Glutamatergic neuron (in vitro differentiated cells): ENCODE data around the gene SERGEF. TPM values are rescaled to one million over a fixed set of nuclear protein-coding genes. Genes with fewer than 3 reads are reported as not detected.

Source experiments
- DNase-seq: peaks from one replicate; pipeline ENCODE4 v3.0.0; 2022
- H3K27ac Mint-ChIP-seq: one replicate; pipeline ENCODE4 v1.8.0; 2020; ENCODE audit warnings: mild to moderate bottlenecking, mixed read lengths, inconsistent platforms; ENCODE audit not compliant: unreplicated experiment
- H3K27me3 Mint-ChIP-seq: one replicate; pipeline ENCODE4 v1.8.0; 2020; ENCODE audit warnings: mild to moderate bottlenecking, moderate library complexity, mixed read lengths, inconsistent platforms; ENCODE audit not compliant: unreplicated experiment
- H3K36me3 Mint-ChIP-seq: one replicate; pipeline ENCODE4 v1.8.0; 2020; ENCODE audit warnings: mild to moderate bottlenecking, mixed read lengths, inconsistent platforms; ENCODE audit not compliant: unreplicated experiment
- H3K4me1 Mint-ChIP-seq: one replicate; pipeline ENCODE4 v1.8.0; 2020; ENCODE audit warnings: mild to moderate bottlenecking, low read depth, mixed read lengths, inconsistent platforms; ENCODE audit not compliant: unreplicated experiment
- H3K4me3 Mint-ChIP-seq: one replicate; pipeline ENCODE4 v1.8.0; 2020; ENCODE audit warnings: mild to moderate bottlenecking, mixed read lengths, inconsistent platforms; ENCODE audit not compliant: unreplicated experiment
- H3K9me3 Mint-ChIP-seq: one replicate; pipeline ENCODE4 v1.8.0; 2020; ENCODE audit warnings: mild to moderate bottlenecking, moderate library complexity, mixed read lengths, inconsistent platforms; ENCODE audit not compliant: unreplicated experiment
- CTCF ChIP-seq: fragments of 200-600 bp; sonication (generic); IDR thresholded peaks from one replicate; pipeline ENCODE4 v1.5.0; 2021; ENCODE audit not compliant: partially characterized antibody, unreplicated experiment
- total RNA-seq: library from RNA; stranded (reverse); fragmentation: NEBNext Ultra II Directional; extraction: Animal tissue kit (Norgen Biotek cat#: 25700); gene quantifications from one replicate; pipeline ENCODE4 v1.2.1, GENCODE V29; 2021; ENCODE audit not compliant: unreplicated experiment

Gene SERGEF
- total RNA-seq, 1 donor from 2014 or later: 42.5 TPM

- no peak for DNase-seq
- H3K4me1 Mint-ChIP-seq: peaks cover 25% of the 10 kb centered on the region
- H3K27ac Mint-ChIP-seq: no peak overlapping the region
- no peaks in the 10 kb centered on the region for H3K36me3 Mint-ChIP-seq
- no peak for TF ChIP-seq CTCF
- no peaks in the 10 kb centered on the region for H3K9me3 Mint-ChIP-seq
- H3K4me3 Mint-ChIP-seq: no peak overlapping the region
- peaks cover 2% of the 10 kb centered on the region for H3K27me3 Mint-ChIP-seq
Observed at GRCh38 chr11:17814546-17814945, 198.3 kb downstream of the SERGEF start.

GRCh38 chr11:17813391-17814059 lies 199.3 kb downstream of the SERGEF start:
- Mint-ChIP-seq H3K9me3 (no peaks in the 10 kb centered on the region), H3K4me3 (no peak overlapping the region), H3K4me1 (peaks cover 25% of the 10 kb centered on the region), H3K36me3 (no peaks in the 10 kb centered on the region), H3K27me3 (peaks cover 2% of the 10 kb centered on the region), H3K27ac (no peak overlapping the region)
- no peak for DNase-seq
- no peak for TF ChIP-seq CTCF

GRCh38 chr11:17812865-17813187 lies 200.0 kb downstream of the SERGEF start:
- H3K4me1 Mint-ChIP-seq: peaks cover 25% of the 10 kb centered on the region
- no peak for TF ChIP-seq CTCF
- peaks cover 2% of the 10 kb centered on the region for H3K27me3 Mint-ChIP-seq
- no peak overlapping the region for H3K4me3 Mint-ChIP-seq
- no peak for DNase-seq
- no peak overlapping the region for H3K27ac Mint-ChIP-seq
- no peaks in the 10 kb centered on the region for H3K36me3 Mint-ChIP-seq
- no peaks in the 10 kb centered on the region for H3K9me3 Mint-ChIP-seq

GRCh38 chr11:17812091-17812864 lies 200.6 kb downstream of the SERGEF start:
- DNase-seq: no peak
- Mint-ChIP-seq H3K4me1 (peaks cover 25% of the 10 kb centered on the region), H3K36me3 (no peaks in the 10 kb centered on the region), H3K27me3 (peaks cover 2% of the 10 kb centered on the region), H3K4me3 (no peak overlapping the region), H3K9me3 (no peaks in the 10 kb centered on the region), H3K27ac (no peak overlapping the region)
- no peak for TF ChIP-seq CTCF

- peaks cover 32% of the 10 kb centered on the region for H3K4me1 Mint-ChIP-seq
- no peak for DNase-seq
- no peak overlapping the region for H3K27ac Mint-ChIP-seq
- peaks cover 2% of the 10 kb centered on the region for H3K27me3 Mint-ChIP-seq
- no peaks in the 10 kb centered on the region for H3K36me3 Mint-ChIP-seq
- no peak for TF ChIP-seq CTCF
- peaks cover 3% of the 10 kb centered on the region for H3K9me3 Mint-ChIP-seq
- no peak overlapping the region for H3K4me3 Mint-ChIP-seq
Observed at GRCh38 chr11:17811352-17811751, 201.5 kb downstream of the SERGEF start.
